Measurements from ENCODE around the gene MYRFL. TPM values are rescaled to one million over a fixed set of nuclear protein-coding genes. Genes with fewer than 3 reads are reported as not detected.

Gene MYRFL
- total RNA-seq, 1 donor from 2014 or later, result 0.13 TPM

DNA sequence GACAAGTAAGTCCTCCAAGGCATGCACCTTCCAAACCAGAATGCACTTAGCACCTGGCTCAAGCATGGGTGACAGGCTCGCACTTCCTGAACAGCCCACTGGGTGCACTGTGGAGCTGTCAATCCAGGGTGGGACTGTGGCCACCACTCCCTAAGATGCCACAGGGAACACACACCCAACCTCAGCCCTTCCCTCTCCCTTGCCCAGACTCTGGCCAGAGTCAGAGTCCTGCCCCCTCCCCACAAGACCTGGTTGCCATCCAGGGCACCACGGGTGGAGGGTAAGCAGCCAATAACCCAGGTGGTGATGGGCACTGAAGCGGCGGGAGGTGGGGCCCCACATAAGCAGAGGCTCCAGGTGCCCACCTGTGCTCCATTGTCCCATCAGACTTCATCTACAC, 160.6 kb downstream of the MYRFL start:
- no peak for DNase-seq (ENCODE audit: low read depth)
- no peaks in the 10 kb centered on the region for H3K27me3 ChIP-seq (ENCODE audit: control insufficient read depth, insufficient read depth, low read length)
- TF ChIP-seq, protein P1, sequence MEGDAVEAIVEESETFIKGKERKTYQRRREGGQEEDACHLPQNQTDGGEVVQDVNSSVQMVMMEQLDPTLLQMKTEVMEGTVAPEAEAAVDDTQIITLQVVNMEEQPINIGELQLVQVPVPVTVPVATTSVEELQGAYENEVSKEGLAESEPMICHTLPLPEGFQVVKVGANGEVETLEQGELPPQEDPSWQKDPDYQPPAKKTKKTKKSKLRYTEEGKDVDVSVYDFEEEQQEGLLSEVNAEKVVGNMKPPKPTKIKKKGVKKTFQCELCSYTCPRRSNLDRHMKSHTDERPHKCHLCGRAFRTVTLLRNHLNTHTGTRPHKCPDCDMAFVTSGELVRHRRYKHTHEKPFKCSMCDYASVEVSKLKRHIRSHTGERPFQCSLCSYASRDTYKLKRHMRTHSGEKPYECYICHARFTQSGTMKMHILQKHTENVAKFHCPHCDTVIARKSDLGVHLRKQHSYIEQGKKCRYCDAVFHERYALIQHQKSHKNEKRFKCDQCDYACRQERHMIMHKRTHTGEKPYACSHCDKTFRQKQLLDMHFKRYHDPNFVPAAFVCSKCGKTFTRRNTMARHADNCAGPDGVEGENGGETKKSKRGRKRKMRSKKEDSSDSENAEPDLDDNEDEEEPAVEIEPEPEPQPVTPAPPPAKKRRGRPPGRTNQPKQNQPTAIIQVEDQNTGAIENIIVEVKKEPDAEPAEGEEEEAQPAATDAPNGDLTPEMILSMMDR (IDR thresholded peaks at IDR 0.05; ENCODE audit: insufficient read depth, low read length, poor library complexity, severe bottlenecking), result peak; percentile 42
- no peak overlapping the region for H3K4me3 ChIP-seq (ENCODE audit: low read depth, low read length)
- no peaks in the 10 kb centered on the region for H3K36me3 ChIP-seq (ENCODE audit: control insufficient read depth, insufficient read depth, low read length)

- no peak for DNase-seq (ENCODE audit: low read depth)
- TF ChIP-seq, protein P1 (IDR thresholded peaks at IDR 0.05; ENCODE audit: insufficient read depth, low read length, poor library complexity, severe bottlenecking), result no peak
- Histone ChIP-seq H3K36me3 (ENCODE audit: control insufficient read depth, insufficient read depth, low read length) (no peaks in the 10 kb centered on the region), H3K4me3 (ENCODE audit: low read depth, low read length) (no peak overlapping the region), H3K27me3 (ENCODE audit: control insufficient read depth, insufficient read depth, low read length) (no peaks in the 10 kb centered on the region)
Measured at GRCh38 chr12:69986114-69986513, 161.1 kb downstream of the MYRFL start.

DNA sequence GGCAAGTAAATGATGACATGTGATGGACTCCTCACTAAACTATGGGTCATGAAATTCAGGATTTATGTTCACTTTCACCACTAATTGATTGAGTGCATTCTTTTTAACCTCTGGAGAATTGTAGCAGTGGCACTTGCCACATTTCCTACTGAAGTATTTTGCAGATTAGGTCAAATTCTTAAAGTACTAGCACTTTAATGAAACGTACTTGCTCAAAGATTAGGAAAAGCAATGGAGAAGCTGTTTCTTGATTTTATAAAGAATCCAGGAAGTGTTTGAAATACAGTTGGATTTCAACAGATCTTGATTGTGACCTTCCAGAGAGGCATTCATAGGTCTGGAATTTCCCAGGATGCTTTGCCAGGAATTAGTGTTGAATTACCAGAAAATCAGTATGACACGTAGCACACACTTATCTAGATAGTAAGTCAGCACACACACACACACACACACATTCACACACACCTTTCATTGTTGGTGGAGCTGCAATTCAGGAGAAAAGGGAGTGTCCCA, 162.6 kb downstream of the MYRFL start:
- no peaks in the 10 kb centered on the region for H3K36me3 ChIP-seq (ENCODE audit: control insufficient read depth, insufficient read depth, low read length)
- H3K27me3 ChIP-seq (ENCODE audit: control insufficient read depth, insufficient read depth, low read length), result no peaks in the 10 kb centered on the region
- no peak overlapping the region for H3K4me3 ChIP-seq (ENCODE audit: low read depth, low read length)
- TF ChIP-seq, protein P1 (IDR thresholded peaks at IDR 0.05; ENCODE audit: insufficient read depth, low read length, poor library complexity, severe bottlenecking), result no peak
- DNase-seq (ENCODE audit: low read depth), result peak; percentile 80

- H3K36me3 ChIP-seq (ENCODE audit: control insufficient read depth, insufficient read depth, low read length), result no peaks in the 10 kb centered on the region
- no peaks in the 10 kb centered on the region for H3K27me3 ChIP-seq (ENCODE audit: control insufficient read depth, insufficient read depth, low read length)
- no peak for DNase-seq (ENCODE audit: low read depth)
- TF ChIP-seq, protein P1 (IDR thresholded peaks at IDR 0.05; ENCODE audit: insufficient read depth, low read length, poor library complexity, severe bottlenecking), result no peak
- no peak overlapping the region for H3K4me3 ChIP-seq (ENCODE audit: low read depth, low read length)
Measured at GRCh38 chr12:69988481-69989321, 163.7 kb downstream of the MYRFL start.

GRCh38 chr12:69991690-69992288, 166.8 kb downstream of the MYRFL start:
- DNase-seq (ENCODE audit: low read depth), result no peak
- no peaks in the 10 kb centered on the region for H3K27me3 ChIP-seq (ENCODE audit: control insufficient read depth, insufficient read depth, low read length)
- TF ChIP-seq, protein P1 (IDR thresholded peaks at IDR 0.05; ENCODE audit: insufficient read depth, low read length, poor library complexity, severe bottlenecking), result no peak
- no peak overlapping the region for H3K4me3 ChIP-seq (ENCODE audit: low read depth, low read length)
- no peaks in the 10 kb centered on the region for H3K36me3 ChIP-seq (ENCODE audit: control insufficient read depth, insufficient read depth, low read length)

All from kidney epithelial cell (primary cell).